ENCODE measurements around the gene ZNF90.
"Not testable (repeated sequence)": the region's sequence is repeated elsewhere in the genome, so short reads cannot be mapped to it uniquely, and the experiment has no call there.

Gene ZNF90

DNA sequence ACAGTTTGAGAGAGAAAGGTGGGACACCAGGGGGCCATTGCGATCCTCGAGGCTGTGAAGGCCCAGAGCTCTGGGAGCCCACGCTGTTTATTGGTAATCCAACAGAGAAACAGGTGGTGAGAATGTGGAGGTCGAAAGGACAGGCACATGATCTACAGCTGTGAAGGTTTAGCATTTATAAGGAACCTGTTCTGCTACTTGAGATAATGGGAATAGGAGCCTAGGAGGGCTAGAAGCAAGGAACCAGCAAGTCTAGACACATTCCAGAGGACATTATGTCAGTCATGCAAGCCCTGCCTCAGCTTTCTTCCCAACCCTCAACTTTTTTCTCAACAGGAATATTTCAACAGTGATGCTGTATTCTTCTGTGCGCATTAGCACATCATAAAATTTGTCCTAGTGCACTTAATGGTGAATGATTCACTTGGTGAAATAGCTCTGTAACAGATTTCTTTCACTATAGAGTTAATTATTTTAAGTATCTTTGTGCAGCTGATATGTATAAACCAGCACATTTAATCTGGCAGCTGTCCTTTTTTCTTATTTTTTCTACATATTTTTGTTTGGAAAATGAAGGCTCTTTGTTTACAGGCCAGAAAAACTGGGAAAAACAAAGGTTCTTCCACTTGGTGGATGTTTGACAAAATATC, 25.4 kb downstream of the ZNF90 start:
- no peak for DNase-seq (ENCODE audit: low spot score)

DNA sequence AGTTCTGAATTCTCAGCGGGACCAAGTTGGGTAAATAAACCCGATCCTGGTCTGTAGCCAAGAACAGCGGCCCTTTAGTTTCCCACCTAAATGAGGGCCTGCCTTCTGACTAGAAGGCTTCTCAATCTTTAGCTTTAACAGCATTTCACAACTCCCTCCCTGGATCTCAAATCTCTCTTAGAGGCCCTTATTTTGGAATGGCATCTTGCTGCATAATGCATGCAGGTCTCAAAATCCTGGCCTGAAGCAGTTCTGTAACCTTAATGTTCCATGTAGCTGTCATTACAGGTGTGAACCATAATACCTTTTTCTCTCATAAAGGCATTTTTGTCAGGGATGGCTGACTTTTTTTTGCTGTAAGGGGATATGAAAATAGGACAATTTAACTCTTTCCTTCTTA, 29.5 kb downstream of the ZNF90 start:
- DNase-seq (ENCODE audit: low spot score), result no peak

- DNase-seq (ENCODE audit: low spot score), result not testable (repeated sequence)
These were observed 40.5 kb downstream of the ZNF90 start for GRCh38 chr19:20118064-20118839.

DNA sequence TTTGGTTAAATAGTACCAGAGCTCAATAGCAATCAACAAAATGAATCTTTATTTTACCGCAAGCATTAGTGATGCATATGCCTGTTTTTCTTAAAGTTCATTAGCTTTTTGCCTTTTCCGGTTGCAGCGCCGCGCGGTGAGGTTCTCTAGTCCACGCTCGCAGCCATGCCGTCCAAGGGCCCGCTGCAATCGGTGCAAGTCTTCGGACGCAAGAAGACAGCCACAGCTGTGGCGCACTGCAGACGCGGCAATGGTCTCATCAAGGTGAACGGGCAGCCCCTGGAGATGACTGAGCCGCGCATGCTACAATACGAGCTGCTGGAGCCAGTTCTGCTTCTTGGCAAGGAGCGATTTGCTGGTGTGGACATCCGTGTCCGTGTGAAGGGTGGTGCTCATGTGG, 47.1 kb downstream of the ZNF90 start:
- DNase-seq (ENCODE audit: low spot score), result no peak

DNA sequence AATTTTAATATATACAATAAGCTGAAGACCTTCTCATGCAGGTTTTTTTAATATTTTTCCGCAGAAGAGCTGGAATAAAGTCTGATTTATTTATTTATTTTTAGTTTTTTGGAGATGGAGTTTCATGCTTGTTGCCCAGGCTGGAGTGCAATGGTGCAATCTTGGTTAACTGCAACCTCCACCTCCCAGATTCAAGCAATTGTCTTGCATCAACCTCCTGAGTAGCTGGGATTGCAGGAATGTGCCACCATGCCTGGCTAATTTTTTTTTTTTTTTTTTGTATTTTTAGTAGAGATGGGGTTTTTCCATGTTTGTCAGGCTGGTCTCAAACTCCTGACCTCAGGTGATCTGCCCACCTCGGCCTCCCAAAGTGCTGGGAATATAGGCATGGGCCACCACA, 55.1 kb downstream of the ZNF90 start:
- DNase-seq (ENCODE audit: low spot score), result not testable (repeated sequence)

DNA sequence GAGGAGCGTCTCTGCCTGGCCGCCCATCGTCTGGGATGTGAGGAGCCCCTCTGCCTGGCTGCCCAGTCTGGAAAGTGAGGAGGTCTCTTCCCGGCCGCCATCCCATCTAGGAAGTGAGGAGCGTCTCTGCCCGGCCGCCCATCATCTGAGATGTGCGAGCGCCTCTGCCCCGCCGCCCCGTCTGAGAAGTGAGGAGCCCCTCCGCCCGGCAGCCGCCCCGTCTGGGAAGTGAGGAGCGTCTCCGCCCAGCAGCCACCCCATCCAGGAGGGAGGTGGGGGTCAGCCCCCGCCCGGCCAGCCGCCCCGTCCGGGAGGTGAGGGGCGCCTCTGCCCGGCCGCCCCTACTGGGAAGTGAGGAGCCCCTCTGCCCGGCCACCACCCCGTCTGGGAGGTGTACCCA, 59.9 kb downstream of the ZNF90 start:
- DNase-seq (ENCODE audit: low spot score), result not testable (repeated sequence)

DNA sequence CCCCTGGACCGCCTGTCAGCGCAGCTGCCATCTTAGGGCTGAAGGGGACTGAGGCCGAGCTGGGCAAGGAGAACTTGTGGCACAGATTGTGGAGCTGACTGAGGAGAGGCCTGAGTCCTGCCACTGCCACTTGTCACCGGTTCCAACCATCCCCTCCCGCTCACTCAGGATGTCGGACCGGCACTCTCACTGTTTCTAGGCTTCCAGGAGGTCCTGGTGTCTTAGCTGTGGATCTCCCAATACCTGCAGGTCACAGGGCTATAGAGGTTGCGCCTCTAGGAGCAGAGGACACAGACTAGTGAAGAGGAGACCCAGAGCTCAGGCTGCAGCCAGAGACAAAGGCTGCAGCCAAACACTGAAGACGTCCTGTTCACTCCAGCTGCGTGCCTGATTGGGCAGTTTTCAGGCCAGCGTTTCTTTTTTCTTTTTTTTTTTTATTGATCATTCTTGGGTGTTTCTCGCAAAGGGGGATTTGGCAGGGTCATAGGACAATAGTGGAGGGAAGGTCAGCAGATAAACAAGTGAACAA, 73.9 kb downstream of the ZNF90 start:
- no peak for DNase-seq (ENCODE audit: low spot score)

GRCh38 chr19:20152506-20152905, 74.7 kb downstream of the ZNF90 start:
- not testable (repeated sequence) for DNase-seq (ENCODE audit: low spot score)

DNA sequence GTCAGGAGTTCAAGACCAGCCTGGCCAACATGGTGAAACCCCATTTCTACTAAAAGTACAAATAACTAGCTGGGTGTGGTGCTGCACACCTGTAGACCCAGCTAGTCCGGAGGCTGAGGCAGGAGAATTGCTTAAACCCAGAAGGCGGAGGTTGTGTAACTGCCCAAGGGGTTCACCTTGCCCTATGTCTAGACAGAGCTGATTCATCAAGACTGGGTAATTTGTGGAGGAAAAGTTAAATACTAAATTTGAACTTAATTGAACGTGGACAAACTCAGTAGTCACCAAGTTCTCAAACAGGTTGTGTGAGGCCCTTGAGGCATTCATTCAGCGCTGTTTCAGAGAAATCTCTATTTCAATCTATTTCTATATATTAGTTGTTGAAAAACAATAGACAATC, 75.5 kb downstream of the ZNF90 start:
- no peak for DNase-seq (ENCODE audit: low spot score)

DNA sequence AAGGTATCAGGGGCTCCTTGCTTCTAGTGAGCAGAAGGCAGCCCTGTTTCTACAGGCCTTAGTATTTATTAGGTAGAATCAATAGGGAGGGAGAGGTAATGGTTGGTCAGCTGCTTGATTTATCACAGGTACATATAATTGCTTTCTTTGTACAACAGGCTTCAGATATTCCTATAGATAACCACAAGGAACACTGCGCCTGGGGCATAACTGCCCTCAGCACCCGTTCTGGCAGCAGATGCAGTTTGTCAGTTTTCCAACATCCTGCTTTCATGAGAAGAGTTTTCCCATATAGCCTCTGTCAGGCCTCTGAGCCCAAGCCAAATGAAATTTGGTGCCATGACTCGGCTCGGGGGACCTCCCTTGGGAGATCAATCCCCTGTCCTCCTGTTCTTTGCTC, 76.8 kb downstream of the ZNF90 start:
- DNase-seq (ENCODE audit: low spot score), result no peak

GRCh38 chr19:20162821-20163220, 85.0 kb downstream of the ZNF90 start:
- DNase-seq (ENCODE audit: low spot score), result no peak

DNA sequence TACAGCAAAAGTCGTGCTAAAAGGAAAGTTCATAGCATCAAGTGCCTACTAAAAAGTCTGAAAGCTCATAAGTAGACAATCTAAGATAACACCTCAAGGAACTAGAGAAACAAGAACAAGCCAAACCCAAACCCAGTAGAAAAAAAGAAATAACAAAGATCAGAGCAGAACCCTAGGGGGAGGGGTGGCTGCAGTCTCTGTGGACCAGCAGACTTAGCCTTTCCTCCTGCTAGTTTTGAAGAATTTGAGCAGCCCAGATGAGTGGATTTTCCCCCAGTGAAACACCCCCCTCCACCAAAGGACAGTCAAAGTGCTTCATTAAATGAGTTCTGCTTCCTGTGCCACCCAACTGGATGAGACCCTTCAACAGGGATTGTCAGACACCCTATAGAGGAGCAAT, 86.7 kb downstream of the ZNF90 start:
- DNase-seq (ENCODE audit: low spot score), result no peak

- DNase-seq (ENCODE audit: low spot score), result no peak
These were observed 88.3 kb downstream of the ZNF90 start for GRCh38 chr19:20165971-20166592.

DNA sequence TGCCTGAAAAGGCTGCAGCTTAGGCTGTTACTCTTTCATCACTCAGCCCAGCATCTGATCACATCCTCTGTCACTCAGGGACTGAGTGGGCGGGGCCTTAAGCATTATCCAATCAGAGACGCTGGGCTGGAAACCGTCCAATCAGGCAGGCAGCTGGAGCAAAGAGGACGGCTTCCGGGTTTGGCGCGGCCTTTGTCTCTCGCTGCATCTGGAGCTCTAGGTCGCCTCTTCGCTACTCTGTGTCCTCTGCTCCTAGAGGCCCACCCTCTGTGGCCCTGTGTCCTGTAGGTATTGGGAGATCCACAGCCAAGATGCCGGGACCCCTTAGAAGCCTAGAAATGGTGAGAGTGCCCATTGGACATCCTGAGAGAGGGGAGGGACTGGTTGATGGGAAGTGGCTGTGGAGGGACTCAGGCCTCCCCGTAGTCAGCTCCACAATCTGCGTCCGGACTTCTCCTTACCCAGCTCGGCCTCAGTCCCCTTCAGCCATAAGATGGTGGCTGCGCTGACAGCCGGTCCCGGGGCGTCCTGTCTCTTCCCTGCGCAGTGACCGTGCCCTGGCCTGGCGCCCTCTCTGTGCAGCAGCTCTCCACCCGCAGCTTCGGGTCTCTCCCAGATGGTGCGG, 89.3 kb downstream of the ZNF90 start, which contains the start of gene ZNF486:
ZNF486 (plus strand) TSS at position 195 of the 625 bp plus-strand sequence; CDS start at position 312, 117 bp downstream.
- peak; percentile 88 for DNase-seq (ENCODE audit: low spot score)

GRCh38 chr19:20167651-20168122, 89.9 kb downstream of the ZNF90 start:
- DNase-seq (ENCODE audit: low spot score), result peak; percentile 31

Data from kidney capillary endothelial cell (primary cell).